Right kidney (tissue), 1 donor: ENCODE results near the gene MAN1C1.
A peak's percentile ranks its signal among the peaks of the same experiment; 100 is the strongest.

Source experiments
- DNase-seq: peaks from one replicate; pipeline ENCODE4 v3.0.0-alpha.2; 2016

The MAN1C1 gene

DNA sequence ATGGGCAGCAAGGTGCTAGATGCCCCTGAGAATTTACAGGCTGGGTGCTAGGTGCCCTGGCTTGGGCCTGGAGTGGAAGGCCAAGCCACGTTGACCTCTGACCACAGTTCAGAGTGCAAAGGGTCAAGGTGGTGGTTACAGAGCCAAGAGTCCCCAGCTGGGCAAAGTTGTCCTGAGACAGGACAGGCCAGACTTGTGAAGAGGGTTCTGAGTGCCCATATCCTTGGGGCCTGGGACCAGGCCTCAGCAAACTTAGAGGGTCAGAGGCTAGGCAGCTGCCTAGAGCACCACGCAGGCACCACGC is 164.5 kb downstream of the MAN1C1 start:
- DNase-seq: no peak

- no peak for DNase-seq
Measured at GRCh38 chr1:25782608-25783201, 166.1 kb downstream of the MAN1C1 start.

DNA sequence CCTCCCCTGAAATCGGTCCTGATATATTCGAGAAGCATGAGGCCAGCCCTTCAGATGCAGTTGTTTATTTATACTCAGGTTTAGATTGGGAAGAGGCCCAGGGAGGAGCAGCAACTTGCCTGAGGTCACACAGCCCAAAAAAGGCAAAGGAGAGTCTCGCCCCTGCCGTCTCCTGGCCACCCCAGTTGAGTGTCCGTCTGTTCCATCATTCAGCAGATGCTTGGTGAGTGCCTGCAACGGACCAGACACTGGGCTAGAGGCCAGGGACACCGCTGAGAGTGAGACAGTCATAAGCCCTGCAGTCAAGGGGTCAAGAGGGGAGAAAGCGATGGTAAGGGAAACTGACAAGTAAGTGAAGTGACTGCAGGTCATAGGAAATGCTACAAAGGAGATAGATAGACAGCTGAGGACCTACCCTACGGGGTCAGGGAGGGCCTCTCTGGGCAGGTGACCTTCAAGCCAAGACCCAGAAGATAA is 168.0 kb downstream of the MAN1C1 start:
- DNase-seq: no peak

GRCh38 chr1:25785333-25786067 is 168.9 kb downstream of the MAN1C1 start:
- DNase-seq: no peak

GRCh38 chr1:25786887-25787759 is 170.5 kb downstream of the MAN1C1 start:
- DNase-seq: no peak

- DNase-seq: no peak
Measured at GRCh38 chr1:25787760-25788166, 171.2 kb downstream of the MAN1C1 start.

- no peak for DNase-seq
Measured at GRCh38 chr1:25790472-25790871, 173.9 kb downstream of the MAN1C1 start.

GRCh38 chr1:25792115-25792514 is 175.5 kb downstream of the MAN1C1 start:
- DNase-seq: no peak

- no peak for DNase-seq
Measured at GRCh38 chr1:25793585-25794170, 177.1 kb downstream of the MAN1C1 start.

DNA sequence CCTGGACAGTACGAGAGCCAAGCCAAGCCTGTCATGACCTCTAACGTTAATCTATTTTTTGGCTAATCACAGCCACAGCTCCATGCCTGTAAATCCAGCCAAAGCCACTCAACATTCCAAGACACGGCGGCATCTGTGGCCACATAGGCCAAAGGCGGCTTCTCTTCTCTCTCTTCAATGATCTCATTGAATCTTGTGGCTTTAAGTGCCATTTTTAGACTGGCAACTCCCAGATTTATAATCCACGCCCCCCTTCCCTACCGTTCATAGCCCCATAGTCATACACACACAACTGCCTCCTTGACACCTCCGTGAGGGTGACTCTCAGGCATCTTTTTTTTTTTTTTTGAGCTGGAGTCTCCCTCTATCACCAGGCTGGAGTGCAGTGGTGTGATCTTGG is 177.7 kb downstream of the MAN1C1 start:
- no peak for DNase-seq

DNA sequence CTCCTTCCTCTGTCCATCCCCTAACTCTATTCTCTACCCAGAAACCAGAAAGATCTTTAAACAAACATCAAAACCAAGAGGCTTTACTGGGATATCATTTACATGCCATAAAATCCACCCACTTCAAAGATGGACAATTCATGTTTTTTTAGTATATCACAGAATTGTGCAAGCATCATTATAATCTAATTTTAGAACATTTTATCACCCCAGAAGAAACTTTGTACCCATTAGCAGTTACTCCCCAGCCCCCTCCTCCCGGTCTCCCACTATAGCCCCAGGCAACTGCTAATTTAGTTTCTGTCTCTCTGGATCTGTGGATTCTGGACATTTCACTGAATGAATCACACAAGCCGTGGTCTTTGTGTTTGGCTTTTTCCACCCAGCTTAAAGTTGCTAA is 178.6 kb downstream of the MAN1C1 start:
- no peak for DNase-seq

DNA sequence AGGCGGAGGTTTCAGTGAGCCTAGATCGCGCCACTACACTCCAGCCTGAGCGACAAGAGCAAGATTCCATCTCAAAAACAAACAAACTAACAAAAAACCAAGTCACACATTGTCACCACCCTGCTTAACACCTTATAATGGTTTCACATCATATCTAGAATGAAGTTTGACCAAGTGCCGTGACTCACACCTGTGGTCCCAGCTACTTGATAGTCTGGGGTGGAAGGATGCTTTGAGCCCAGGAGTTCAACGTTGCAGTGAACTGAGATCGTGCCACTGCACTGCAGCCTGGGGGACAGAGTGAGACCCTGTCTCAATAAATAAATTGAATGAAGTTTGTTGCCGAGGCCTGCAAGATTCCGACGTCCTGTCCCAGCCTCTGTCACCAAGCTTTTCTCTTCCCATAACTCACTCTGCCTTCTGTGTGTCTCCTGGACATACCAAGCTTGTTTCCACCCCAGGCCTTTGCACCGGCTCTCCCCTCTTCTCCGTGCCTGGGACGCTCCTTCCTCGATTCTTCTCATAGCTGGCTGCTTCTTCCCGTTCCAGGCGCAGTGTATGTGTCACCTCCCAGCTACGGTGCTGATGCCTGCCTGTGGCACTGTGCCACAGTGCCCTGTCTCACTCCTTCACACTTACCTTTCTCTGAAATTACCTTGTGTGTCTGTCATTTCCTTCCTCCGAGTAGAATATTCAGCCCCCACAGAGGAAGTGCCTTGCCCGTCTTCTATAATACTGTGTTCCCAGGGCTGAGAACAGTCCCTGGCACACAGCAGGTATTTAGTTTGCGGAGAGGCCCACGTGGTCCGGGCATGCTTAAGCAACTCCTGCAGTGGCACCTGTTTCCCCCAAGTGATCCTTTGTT is 179.6 kb downstream of the MAN1C1 start:
- no peak for DNase-seq

DNA sequence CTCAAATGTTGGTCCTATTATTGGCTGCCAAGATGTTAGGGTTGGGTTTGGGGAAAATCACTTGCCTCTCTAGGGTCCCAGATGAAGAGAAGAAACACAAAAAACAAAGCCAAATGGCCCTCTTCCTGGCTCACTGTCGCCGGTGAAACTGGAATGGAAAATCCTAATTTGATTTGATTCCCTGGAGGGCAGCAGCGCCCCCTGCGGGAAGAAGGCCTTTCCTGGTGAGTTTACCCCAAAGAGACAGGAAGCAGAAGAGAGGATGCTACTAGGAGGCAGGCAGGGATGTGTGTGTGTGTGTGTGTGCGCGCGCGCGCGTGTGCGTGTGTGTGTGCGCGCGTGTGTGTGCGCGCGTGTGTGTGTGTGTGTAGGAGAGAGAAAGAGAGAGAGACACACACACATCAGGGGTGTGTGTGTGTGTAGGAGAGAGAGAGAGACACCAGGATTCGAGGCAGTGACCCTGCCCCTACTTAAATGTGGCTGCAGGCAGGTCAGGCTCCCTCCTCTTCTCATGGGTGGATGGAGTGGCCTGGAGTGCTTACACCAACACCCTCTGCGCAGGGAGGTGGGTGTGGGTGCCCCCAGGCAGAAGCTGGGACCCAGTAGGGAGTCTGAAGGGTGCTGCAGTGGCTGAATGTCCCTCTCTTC is 180.3 kb downstream of the MAN1C1 start:
- peak; percentile 68 for DNase-seq

GRCh38 chr1:25797939-25798338 is 181.3 kb downstream of the MAN1C1 start:
- DNase-seq: no peak

GRCh38 chr1:25798666-25799351 is 182.2 kb downstream of the MAN1C1 start:
- no peak for DNase-seq

DNA sequence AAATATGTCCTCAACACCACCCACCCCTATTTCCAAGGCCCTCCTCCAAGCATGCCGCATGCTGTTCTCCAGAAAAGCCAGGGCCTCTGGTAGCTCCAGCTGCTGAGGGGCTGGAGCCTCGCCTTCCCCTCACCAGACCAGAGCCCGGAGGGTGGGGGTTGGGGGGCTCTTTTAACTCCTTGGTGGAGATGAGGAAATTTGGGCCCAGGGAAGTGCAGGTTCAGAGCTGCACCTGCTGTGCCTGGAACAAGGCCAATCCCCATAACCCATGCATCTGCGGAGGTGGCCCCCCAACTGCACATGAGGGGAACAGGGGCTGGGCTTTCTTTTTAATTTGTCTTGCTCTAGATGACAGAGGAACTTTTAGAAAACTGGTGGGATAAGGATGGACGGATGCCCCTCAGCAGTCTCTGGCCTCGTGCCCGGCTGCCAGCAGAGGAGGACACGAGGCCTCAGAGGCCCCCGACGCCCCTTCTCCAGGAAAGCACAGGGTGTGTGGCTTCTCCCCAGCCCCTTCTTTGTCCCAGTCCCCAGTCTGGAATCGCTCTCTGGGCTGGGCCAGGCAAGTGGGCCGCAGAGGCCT is 182.9 kb downstream of the MAN1C1 start:
- peak; percentile 84 for DNase-seq

- DNase-seq: no peak
Measured at GRCh38 chr1:25799935-25800702, 183.5 kb downstream of the MAN1C1 start, which contains the start of gene SELENON. Gene SELENON (plus strand): TSS chr1:25800193. CDS start chr1:25800231, 38 bp downstream.

DNA sequence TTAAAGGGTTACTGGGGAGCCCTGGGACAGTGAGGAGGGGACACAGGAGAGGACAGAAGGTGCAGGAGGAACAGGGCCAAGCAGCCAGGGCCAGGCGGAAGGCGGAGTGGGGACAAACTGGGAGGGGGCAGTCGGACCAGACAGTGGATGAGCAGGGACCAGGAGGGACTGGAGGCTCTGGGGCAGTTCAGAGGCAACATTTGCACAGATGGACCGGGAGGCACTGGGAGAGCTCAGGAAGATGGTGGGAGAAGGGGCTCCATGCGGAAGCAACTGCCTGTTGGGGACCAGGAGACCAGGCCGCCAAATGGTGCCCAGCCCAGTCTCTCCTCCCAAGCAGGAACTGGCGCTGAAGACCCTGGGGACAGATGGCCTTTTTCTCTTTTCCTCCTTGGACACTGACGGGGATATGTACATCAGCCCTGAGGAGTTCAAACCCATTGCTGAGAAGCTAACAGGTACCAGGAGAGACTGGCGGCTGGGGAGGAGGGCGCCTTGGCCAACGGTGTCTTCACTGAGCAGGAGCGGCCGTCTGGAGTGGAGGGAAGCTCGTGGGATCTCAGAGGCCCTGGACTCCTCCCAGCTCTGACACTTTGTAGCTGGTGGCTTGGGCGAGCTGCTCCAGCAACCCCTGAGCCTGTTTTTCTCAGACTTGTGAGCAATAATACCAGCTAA is 184.2 kb downstream of the MAN1C1 start:
- peak; percentile 61 for DNase-seq

DNA sequence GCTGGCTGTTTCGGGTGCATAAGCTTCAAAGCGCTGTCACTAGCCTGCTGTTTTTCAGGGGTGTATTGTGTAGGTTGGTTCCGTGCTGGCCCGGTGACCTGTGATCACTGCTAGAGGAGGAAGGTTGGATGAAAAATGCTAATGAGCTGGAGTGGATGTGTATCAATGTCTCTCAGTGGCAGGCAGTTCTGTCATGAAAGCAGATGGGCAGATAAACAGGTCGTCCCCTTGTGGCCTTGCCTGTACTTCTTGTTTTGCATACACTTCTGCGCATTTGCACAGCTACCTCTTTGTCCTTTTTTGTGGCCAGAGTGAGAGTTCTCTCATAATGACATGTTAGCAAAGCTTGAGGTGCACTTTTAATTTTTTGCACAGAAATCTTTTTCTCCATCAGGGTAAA is 186.3 kb downstream of the MAN1C1 start:
- DNase-seq: no peak
